Suprapubic skin (tissue), 4 donors: ENCODE data around the gene CCDC85A. TPM values are rescaled to one million over a fixed set of nuclear protein-coding genes. Genes with fewer than 3 reads are reported as not detected.

Experiments
- DNase-seq, 2 donors: peaks; one replicate each; pipeline ENCODE4 v3.0.0-alpha.2; 2019; ENCODE audit warnings: low spot score in 2 of 2
- H3K27ac ChIP-seq: fragments of 200-600 bp; sonication (generic); one replicate; pipeline ENCODE4 v1.5.1; 2019
- H3K27me3 ChIP-seq: fragments of 200-600 bp; sonication (generic); one replicate; pipeline ENCODE4 v1.5.1; 2019
- H3K36me3 ChIP-seq: fragments of 200-600 bp; sonication (generic); one replicate; pipeline ENCODE4 v1.5.1; 2019
- H3K4me1 ChIP-seq: fragments of 200-600 bp; sonication (generic); one replicate; pipeline ENCODE4 v1.5.1; 2019
- H3K4me3 ChIP-seq: fragments of 200-600 bp; sonication (generic); one replicate; pipeline ENCODE4 v1.5.1; 2019; ENCODE audit warnings: mild to moderate bottlenecking
- H3K9me3 ChIP-seq: fragments of 200-600 bp; sonication (generic); one replicate; pipeline ENCODE4 v1.5.1; 2019
- EP300 ChIP-seq: sonication (generic); formaldehyde crosslinking; IDR thresholded peaks from one replicate; pipeline ENCODE4 v1.6.1; 2017; ENCODE audit warnings: antibody characterized with exemption
- POLR2A ChIP-seq, 2 donors: fragments of 450-650 bp; IDR thresholded peaks; one replicate each; pipeline ENCODE4 v1.6.1; 2017; ENCODE audit warnings: antibody characterized with exemption in 2 of 2, mild to moderate bottlenecking in 2 of 2, moderate library complexity in 2 of 2
- POLR2AphosphoS5 ChIP-seq, 3 donors: sonication (generic); formaldehyde crosslinking; IDR thresholded peaks; one replicate each; pipeline ENCODE4 v1.6.1; 2017; ENCODE audit warnings: antibody characterized with exemption in 3 of 3
- WGBS: methylation state at CpG from one replicate; pipeline ENCODE4 v1.1.5; 2018; 5-methylcytosine and 5-hydroxymethylcytosine counted together
- total RNA-seq, 4 donors: library from RNA; depleted of rRNA; stranded (reverse); fragments of >200 nt; gene quantifications; one replicate each; pipeline ENCODE4 v1.1.0, GENCODE V29; 2016
- TF ChIP-seq, protein P1 (sequence below), 2 donors: fragments of 200-600 bp in 1 of 2; fragments of 450-650 bp in 1 of 2; sonication (generic) in 1 of 2; IDR thresholded peaks; one replicate each; pipeline ENCODE4 v1.5.1; 2016 to 2019; ENCODE audit warnings: antibody characterized with exemption in 2 of 2, mild to moderate bottlenecking in 1 of 2, moderate library complexity in 1 of 2

CCDC85A gene
- total RNA-seq, 4 donors from 2014 or later: 1.9 to 3.2 (median 2.5) TPM

DNA sequence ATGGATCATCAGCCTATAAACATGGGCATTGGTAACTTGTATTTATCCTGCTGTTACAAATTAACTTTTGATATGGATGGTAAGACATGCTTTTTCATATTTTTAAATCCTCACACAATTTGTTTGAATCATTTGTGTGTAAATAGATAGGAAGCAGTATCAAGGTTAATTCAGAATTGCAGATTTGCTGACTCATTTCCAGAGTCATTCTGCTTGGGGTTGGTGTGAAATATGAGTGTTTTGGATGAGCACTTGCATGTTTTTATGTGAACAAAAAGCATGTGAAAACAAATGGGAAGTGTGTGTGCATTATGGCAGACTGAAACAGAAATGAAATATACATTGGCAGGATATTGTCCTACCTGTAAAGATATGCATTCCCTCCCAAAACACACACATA, 11.8 kb downstream of the CCDC85A start:
- H3K9me3 ChIP-seq: no peaks in the 10 kb centered on the region
- H3K27ac ChIP-seq: no peak overlapping the region
- no peaks in the 10 kb centered on the region for H3K27me3 ChIP-seq
- H3K4me3 ChIP-seq: no peak overlapping the region
- no peak for TF ChIP-seq POLR2A (IDR thresholded peaks at IDR 0.05)
- no peak for TF ChIP-seq EP300
- no peaks in the 10 kb centered on the region for H3K36me3 ChIP-seq
- H3K4me1 ChIP-seq: no peaks in the 10 kb centered on the region
- no peak for DNase-seq

DNA sequence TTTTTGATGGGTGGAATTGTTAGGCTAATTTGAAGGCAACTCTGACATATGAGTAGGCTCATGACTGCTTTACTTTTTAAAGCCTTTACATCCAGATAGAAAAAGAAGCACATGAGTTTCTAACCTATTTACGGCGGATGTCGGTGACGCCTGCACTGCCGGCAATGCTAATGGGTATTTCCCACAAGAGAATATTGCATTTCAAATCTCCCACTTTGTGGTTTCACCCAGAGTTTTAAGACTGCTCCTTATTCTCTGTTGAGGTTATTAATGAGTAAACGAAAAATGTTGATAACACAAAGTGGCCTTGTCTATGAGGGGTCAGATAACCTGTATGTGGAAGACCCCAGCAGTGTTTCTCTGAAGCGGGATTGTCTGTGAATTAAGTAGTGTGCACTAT, 14.0 kb downstream of the CCDC85A start:
- Histone ChIP-seq H3K9me3 (no peaks in the 10 kb centered on the region), H3K36me3 (no peaks in the 10 kb centered on the region), H3K27ac (no peak overlapping the region), H3K27me3 (no peaks in the 10 kb centered on the region), H3K4me1 (no peaks in the 10 kb centered on the region), H3K4me3 (no peak overlapping the region)
- no peak for TF ChIP-seq POLR2AphosphoS5 (IDR thresholded peaks at IDR 0.05)
- TF ChIP-seq POLR2A (IDR thresholded peaks at IDR 0.05): no peak
- TF ChIP-seq, protein P1, sequence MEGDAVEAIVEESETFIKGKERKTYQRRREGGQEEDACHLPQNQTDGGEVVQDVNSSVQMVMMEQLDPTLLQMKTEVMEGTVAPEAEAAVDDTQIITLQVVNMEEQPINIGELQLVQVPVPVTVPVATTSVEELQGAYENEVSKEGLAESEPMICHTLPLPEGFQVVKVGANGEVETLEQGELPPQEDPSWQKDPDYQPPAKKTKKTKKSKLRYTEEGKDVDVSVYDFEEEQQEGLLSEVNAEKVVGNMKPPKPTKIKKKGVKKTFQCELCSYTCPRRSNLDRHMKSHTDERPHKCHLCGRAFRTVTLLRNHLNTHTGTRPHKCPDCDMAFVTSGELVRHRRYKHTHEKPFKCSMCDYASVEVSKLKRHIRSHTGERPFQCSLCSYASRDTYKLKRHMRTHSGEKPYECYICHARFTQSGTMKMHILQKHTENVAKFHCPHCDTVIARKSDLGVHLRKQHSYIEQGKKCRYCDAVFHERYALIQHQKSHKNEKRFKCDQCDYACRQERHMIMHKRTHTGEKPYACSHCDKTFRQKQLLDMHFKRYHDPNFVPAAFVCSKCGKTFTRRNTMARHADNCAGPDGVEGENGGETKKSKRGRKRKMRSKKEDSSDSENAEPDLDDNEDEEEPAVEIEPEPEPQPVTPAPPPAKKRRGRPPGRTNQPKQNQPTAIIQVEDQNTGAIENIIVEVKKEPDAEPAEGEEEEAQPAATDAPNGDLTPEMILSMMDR (IDR thresholded peaks at IDR 0.05): no peak
- TF ChIP-seq EP300: no peak
- no peak for DNase-seq
- WGBS: 94% methylated on average over 7 of the region's 7 CpGs

DNA sequence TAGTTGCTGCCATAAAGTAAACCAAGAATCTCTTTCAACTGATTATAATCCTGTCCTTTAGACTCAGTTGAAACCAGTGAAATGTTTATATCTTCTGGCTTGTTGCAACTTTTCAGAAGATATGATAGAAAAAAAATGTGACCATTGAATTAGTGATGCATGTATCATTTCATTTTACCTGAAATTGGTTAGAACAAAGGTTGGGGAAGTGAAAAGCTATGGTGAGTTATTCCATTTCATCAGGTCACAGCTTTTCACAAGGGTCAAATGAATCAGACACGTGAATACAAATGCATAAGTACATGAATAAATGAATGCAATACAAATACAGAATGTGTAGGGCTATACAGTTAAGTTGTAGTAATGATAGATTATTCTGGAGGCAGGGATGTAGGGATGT, 15.1 kb downstream of the CCDC85A start:
- no peaks in the 10 kb centered on the region for H3K4me1 ChIP-seq
- WGBS: 83% methylated on average over 1 of the region's 1 CpG
- H3K27me3 ChIP-seq: no peaks in the 10 kb centered on the region
- H3K27ac ChIP-seq: no peak overlapping the region
- H3K36me3 ChIP-seq: no peaks in the 10 kb centered on the region
- no peak for DNase-seq
- H3K9me3 ChIP-seq: no peaks in the 10 kb centered on the region
- TF ChIP-seq POLR2AphosphoS5 (IDR thresholded peaks at IDR 0.05) (no peak), POLR2A (IDR thresholded peaks at IDR 0.05) (no peak), EP300 (no peak)
- TF ChIP-seq, protein P1 (IDR thresholded peaks at IDR 0.05): no peak
- no peak overlapping the region for H3K4me3 ChIP-seq

DNA sequence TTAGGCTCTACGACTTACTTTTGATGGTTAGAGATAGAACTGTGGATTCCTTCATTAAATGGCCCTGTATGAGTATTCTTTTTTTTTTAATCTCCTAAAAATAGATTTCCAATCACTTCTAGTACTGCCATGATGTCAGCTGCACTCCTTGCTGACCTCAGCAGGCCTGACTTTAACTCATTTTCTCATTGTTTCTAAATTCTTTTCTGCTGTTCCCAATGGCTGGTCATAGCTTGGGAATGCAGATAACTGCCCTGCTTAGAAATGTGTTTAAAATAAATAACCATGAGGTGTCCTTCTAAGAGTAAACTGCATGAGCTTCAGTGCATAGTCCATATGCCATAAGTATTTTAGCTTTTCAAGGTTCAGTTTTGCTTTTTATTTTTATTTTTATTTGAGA, 15.7 kb downstream of the CCDC85A start:
- H3K4me1 ChIP-seq: no peaks in the 10 kb centered on the region
- H3K27ac ChIP-seq: no peak overlapping the region
- DNase-seq: no peak
- no peaks in the 10 kb centered on the region for H3K27me3 ChIP-seq
- H3K4me3 ChIP-seq: no peak overlapping the region
- no peaks in the 10 kb centered on the region for H3K9me3 ChIP-seq
- 88% methylated on average over 1 of the region's 1 CpG for WGBS
- H3K36me3 ChIP-seq: no peaks in the 10 kb centered on the region
- TF ChIP-seq EP300 (no peak), POLR2A (IDR thresholded peaks at IDR 0.05) (no peak), POLR2AphosphoS5 (IDR thresholded peaks at IDR 0.05) (no peak)
- TF ChIP-seq, protein P1 (IDR thresholded peaks at IDR 0.05): no peak

DNA sequence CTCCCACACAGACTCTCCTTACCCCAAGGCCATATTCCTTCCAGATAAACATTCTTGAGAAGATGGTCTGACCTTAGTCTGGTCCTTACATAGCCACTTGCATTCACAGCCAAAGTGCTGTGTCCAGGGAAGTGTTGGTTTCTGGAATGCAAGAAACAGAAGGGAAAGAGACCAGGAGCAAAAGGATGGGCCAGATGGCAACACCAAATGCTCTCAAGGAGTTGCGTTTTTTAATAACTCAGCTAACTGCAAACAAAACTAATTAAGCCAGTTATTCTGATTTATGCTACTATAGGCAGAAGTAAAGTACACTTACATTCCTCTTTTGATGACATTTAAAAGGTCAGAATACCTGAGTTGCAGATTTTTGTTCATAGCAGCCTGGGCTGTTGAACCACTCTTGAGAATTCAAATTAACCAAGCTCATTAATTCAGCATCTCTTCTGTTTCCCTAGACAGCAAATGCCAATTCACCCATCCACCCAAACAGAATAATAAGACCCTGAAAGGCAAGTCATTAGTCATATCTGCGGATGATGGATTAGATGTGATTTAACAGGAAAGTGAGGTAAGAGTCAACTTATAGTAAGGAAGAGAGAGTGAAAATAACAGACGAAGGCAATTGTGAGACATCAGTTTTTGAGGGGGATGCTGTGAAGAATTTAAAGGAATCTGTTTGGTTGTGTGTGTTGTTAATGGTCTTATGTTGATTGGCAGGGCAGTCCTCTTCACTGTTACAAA, 18.8 kb downstream of the CCDC85A start:
- no peaks in the 10 kb centered on the region for H3K27me3 ChIP-seq
- no peaks in the 10 kb centered on the region for H3K4me1 ChIP-seq
- 92% methylated on average over 3 of the region's 3 CpGs for WGBS
- DNase-seq: no peak
- no peaks in the 10 kb centered on the region for H3K36me3 ChIP-seq
- TF ChIP-seq POLR2AphosphoS5 (IDR thresholded peaks at IDR 0.05) (no peak), EP300 (no peak)
- H3K9me3 ChIP-seq: no peaks in the 10 kb centered on the region
- no peak overlapping the region for H3K4me3 ChIP-seq
- H3K27ac ChIP-seq: no peak overlapping the region

DNA sequence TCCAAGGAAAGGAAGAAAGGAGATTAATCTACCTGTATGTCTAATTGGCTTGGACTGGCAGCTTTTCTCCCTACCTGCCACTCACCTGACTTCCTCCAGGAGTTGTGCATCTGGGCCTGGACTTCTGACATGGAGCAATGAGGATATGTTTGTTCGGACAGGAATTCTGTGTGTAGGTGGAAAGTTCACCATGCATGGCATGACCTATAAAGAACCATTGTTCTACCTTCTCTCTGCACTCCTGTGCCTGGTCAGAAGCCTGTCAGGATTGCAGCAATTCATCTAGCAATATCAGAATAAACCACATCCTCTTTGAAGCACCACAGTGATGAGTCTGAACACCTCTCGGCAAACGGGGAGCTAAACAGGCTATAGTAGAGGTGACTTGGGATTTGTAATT, 20.8 kb downstream of the CCDC85A start:
- TF ChIP-seq POLR2AphosphoS5 (IDR thresholded peaks at IDR 0.05) (no peak), EP300 (no peak), POLR2A (IDR thresholded peaks at IDR 0.05) (no peak)
- TF ChIP-seq, protein P1 (IDR thresholded peaks at IDR 0.05): no peak

More for the DNA sequence above, 20.8 kb downstream of the CCDC85A start:
- WGBS: 82% methylated on average over 3 of the region's 3 CpGs
- no peak for DNase-seq
- Histone ChIP-seq H3K27ac (no peak overlapping the region), H3K9me3 (no peaks in the 10 kb centered on the region), H3K4me3 (no peak overlapping the region), H3K27me3 (no peaks in the 10 kb centered on the region), H3K4me1 (no peaks in the 10 kb centered on the region), H3K36me3 (no peaks in the 10 kb centered on the region)
